K562 (cell line): Measurements from ENCODE around the gene GCG. TPM values are rescaled to one million over a fixed set of nuclear protein-coding genes. Genes with fewer than 3 reads are reported as not detected.

Experiments used
- ATAC-seq: fragments of 200-7000 bp; cut with Tn5 transposase; 3 replicates; pipeline ENCODE4 v1.9.1; 2020; ENCODE audit warnings: moderate library complexity
- BruUV-seq: library from RNA; stranded (reverse); fragments of 400-500 nt; replicated peaks from 2 replicates; lab custom pipeline; 2021; lab: Mats Ljungman, UMichigan
- CTCF ChIA-PET: fragments of 300-600 bp; formaldehyde crosslinking; extraction: SDS; loops from one replicate; lab custom pipeline; 2021; ENCODE audit warnings: low intra/inter-chr PET ratio; lab: Yijun Ruan, JAX
- POLR2A ChIA-PET: fragments of 300-600, 350-650 bp; sonication (Branson Sonifier 250); formaldehyde crosslinking; extraction: SDS; loops from one replicate; lab custom pipeline; 2021; ENCODE audit warnings: antibody characterized with exemption, inconsistent platforms; lab: Yijun Ruan, JAX
- DNase-seq, 4 experiments: peaks; one replicate each; pipeline versions ENCODE4 v3.0.0 to v3.0.0-alpha.2; 2011 to 2018; ENCODE audit warnings: low spot score in 3 of 4, mixed read lengths in 3 of 4; ENCODE audit errors: extremely low read depth in 1 of 4
- FAIRE-seq: peaks from 2 replicates; lab custom pipeline; 2011; peaks lifted over from hg19 to GRCh38; lab: Jason Lieb, UNC
- H2AFZ ChIP-seq: 2 replicates; pipeline ENCODE4 v1.6.0; 2011; ENCODE audit warnings: low read depth, low read length, control low read depth, inconsistent platforms
- H3K27ac ChIP-seq: fragments of 200-600 bp; 3 replicates; pipeline ENCODE4 v1.8.0; 2011; ENCODE audit warnings: low read depth, mild to moderate bottlenecking, control low read depth, inconsistent platforms, low read length, moderate library complexity, mixed read lengths; ENCODE audit errors: extremely low read depth
- H3K27me3 ChIP-seq, 2 experiments: fragments of 300-600 bp in 1 of 2; 2 replicates in 1 of 2; 3 replicates in 1 of 2; pipeline versions ENCODE4 v1.6.0 to v1.8.0; 2011; ENCODE audit warnings: inconsistent platforms in 2 of 2, low read length in 2 of 2, mild to moderate bottlenecking in 1 of 2, mixed read lengths in 1 of 2, moderate library complexity in 1 of 2; ENCODE audit not compliant: control insufficient read depth in 2 of 2, insufficient read depth in 2 of 2
- H3K36me3 ChIP-seq: fragments of 300-600 bp; 3 replicates; pipeline ENCODE4 v1.8.0; 2011; ENCODE audit warnings: mild to moderate bottlenecking, low read length, inconsistent platforms; ENCODE audit not compliant: control insufficient read depth, insufficient read depth
- H3K4me1 ChIP-seq, 2 experiments: fragments of 200-600 bp in 1 of 2; replicated peaks in 1 of 2; 2 replicates in 1 of 2; 3 replicates in 1 of 2; pipeline versions ENCODE4 v1.5.1 to v1.8.0; 2011; ENCODE audit warnings: inconsistent platforms in 2 of 2, low read length in 2 of 2, mild to moderate bottlenecking in 1 of 2, mixed read lengths in 1 of 2, moderate library complexity in 1 of 2; ENCODE audit not compliant: control insufficient read depth in 2 of 2, insufficient read depth in 2 of 2
- H3K4me2 ChIP-seq: 2 replicates; pipeline ENCODE4 v1.6.1; 2011; ENCODE audit warnings: low read length, control low read depth, inconsistent platforms, mixed read lengths; ENCODE audit not compliant: insufficient read depth
- H3K4me3 ChIP-seq: fragments of 200-600 bp; sonication (generic), shearing (Covaris generic); 2 replicates; pipeline ENCODE4 v1.5.1; 2016; ENCODE audit warnings: control low read depth, inconsistent platforms
- H3K79me2 ChIP-seq: fragments of 200-600 bp; 3 replicates; pipeline ENCODE4 v1.8.0; 2011; ENCODE audit warnings: low read length, inconsistent platforms; ENCODE audit not compliant: control insufficient read depth, insufficient read depth
- H3K9ac ChIP-seq, 2 experiments: 2 replicates each; pipeline versions ENCODE4 v1.6.0 to v1.6.1; 2011; ENCODE audit warnings: low read depth in 2 of 2, low read length in 2 of 2, control low read depth in 1 of 2, inconsistent platforms in 1 of 2, mild to moderate bottlenecking in 1 of 2, mixed read lengths in 1 of 2; ENCODE audit not compliant: insufficient read depth in 1 of 2
- H3K9me1 ChIP-seq: one replicate; pipeline ENCODE4 v1.6.0; 2011; ENCODE audit warnings: inconsistent platforms, mild to moderate bottlenecking, low read length, moderate library complexity; ENCODE audit not compliant: control insufficient read depth, insufficient read depth
- H3K9me3 ChIP-seq: replicated peaks from 2 replicates; pipeline ENCODE4 v1.5.1; 2011; ENCODE audit warnings: low read depth, low read length, inconsistent platforms; ENCODE audit not compliant: control insufficient read depth, insufficient read depth
- H4K20me1 ChIP-seq: replicated peaks from 2 replicates; pipeline ENCODE4 v1.6.1; 2011; ENCODE audit warnings: low read length, inconsistent platforms, mixed read lengths; ENCODE audit not compliant: control insufficient read depth, insufficient read depth
- BHLHE40 ChIP-seq: IDR thresholded peaks from 2 replicates; pipeline ENCODE4 v1.6.1; 2011; ENCODE audit warnings: low read length, improper control_type of control experiment
- FUS ChIP-seq: fragments of 200-400 bp; formaldehyde crosslinking; optimal IDR thresholded peaks from 2 replicates; pipeline ENCODE3; 2017; ENCODE audit warnings: low read depth, low read length
- LEF1 ChIP-seq: fragments of 450-650 bp; IDR thresholded peaks from 2 replicates; pipeline ENCODE4 v1.6.1; 2016; ENCODE audit warnings: mild to moderate bottlenecking
- MAZ ChIP-seq, 2 experiments: fragments of 450-650 bp in 1 of 2; sonication (generic) in 1 of 2; formaldehyde crosslinking; IDR thresholded peaks in 1 of 2; conservative IDR thresholded peaks in 1 of 2; 2 replicates each; pipeline versions ENCODE4 v1.4.0 to v1.5.0; 2020; ENCODE audit warnings: mild to moderate bottlenecking in 1 of 2, missing genetic modification reagents in 1 of 2
- RCOR1 ChIP-seq, 2 experiments: IDR thresholded peaks; 2 replicates each; pipeline ENCODE4 v1.6.1; 2012; ENCODE audit warnings: low read depth in 2 of 2, low read length in 2 of 2, borderline replicate concordance in 1 of 2, improper control_type of control experiment in 1 of 2
- RHOXF2B ChIP-seq: fragments of 250-450 bp; sonication (Bioruptor Pico); conservative IDR thresholded peaks from 2 replicates; pipeline ENCODE4 v1.5.1; 2021
- ZNF184 ChIP-seq: sonication (generic); formaldehyde crosslinking; IDR thresholded peaks from 2 replicates; pipeline ENCODE4 v1.5.0; 2020; ENCODE audit warnings: missing genetic modification reagents
- WGBS: fragments of 100-300 bp; shearing (Covaris generic); methylation state at CpG from one replicate; pipeline ENCODE4 v1.1.6; 2016; ENCODE audit warnings: low coverage, mixed read lengths; ENCODE audit not compliant: insufficient coverage; ENCODE audit errors: missing lambda C conversion rate; 5-methylcytosine and 5-hydroxymethylcytosine counted together
- in situ Hi-C: fragments of 300-500 bp; cut with MboI; formaldehyde crosslinking; loops from 4 replicates; pipeline ENCODE4 v1.15.0; 2018; ENCODE audit warnings: inconsistent platforms, mixed read lengths
- intact Hi-C: fragments of 100-400 bp; cut with micrococcal nuclease; formaldehyde crosslinking; loops from 2 replicates; pipeline ENCODE4 v1.14.2; 2022
- polyA plus RNA-seq, 8 experiments: library from polyadenylated mRNA; depleted of rRNA in 4 of 8; stranded (reverse) in 5 of 8; unstranded in 3 of 8; fragments of >200 nt; fragmentation: Nextera tagmentation in 2 of 8; fragmentation: Illumina TruSeq in 1 of 8; extraction: Ambion mirVana in 2 of 8; extraction: Trizol in 1 of 8; gene quantifications; 2 replicates each; pipeline versions ENCODE4 v1.2.1 to v1.2.3, GENCODE V29; 2011 to 2014; ENCODE audit warnings: inconsistent platforms in 1 of 8, missing spikeins in 1 of 8
- total RNA-seq, 7 experiments: library from RNA; depleted of rRNA in 6 of 7; stranded (reverse); fragments of >200 nt in 6 of 7; fragmentation: Illumina TruSeq in 2 of 7; extraction: Trizol in 2 of 7; gene quantifications; 2 replicates each; pipeline versions ENCODE4 v1.2.1 to v1.2.3, GENCODE V29; 2011 to 2021; ENCODE audit warnings: low replicate concordance in 1 of 7
- TF ChIP-seq, protein P1 (sequence below): sonication (generic); formaldehyde crosslinking; IDR thresholded peaks from 2 replicates; pipeline ENCODE4 v1.8.1; 2022; ENCODE audit warnings: missing genetic modification reagents

The GCG gene
- total and polyA plus RNA-seq, 9 of the 15 experiments (the other 6 are each of a cell fraction or from before 2014, with no cell fraction given), result not detected

DNA sequence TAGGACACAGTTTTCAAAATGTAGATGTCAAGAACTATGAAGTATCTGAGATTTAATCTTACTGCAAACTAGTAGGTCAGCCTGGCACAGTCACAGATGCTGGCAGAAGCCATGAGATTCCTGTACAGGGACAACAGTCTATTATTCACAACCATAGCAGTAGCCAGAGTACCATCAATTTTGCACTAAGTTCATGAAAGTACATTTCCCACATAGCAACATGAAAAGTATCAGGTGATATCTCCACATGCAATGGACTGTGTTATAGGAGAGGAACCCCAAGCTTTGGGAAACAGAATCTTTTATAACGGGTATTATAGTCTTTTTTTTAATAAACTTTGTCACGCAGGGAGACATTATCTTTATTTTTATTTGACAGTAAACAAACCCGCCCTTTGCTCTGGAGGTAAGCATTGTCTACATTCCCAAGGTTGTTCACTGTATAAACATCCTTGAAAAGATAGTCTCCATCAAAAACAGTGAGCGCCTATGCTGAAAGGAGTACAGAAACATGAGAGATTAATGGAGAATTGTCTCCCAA, 44.6 kb downstream of the GCG start:
- ChIA-PET CTCF (no interaction called here), POLR2A (no interaction called here)
- no peak for ATAC-seq
- TF ChIP-seq LEF1, result no peak
- no peak for TF ChIP-seq RHOXF2B
- TF ChIP-seq MAZ (CRISPR knock-in tag; conservative IDR thresholded peaks at IDR 0.05 in 1 of 2, IDR thresholded peaks at IDR 0.05 in 1 of 2), result no peak
- TF ChIP-seq ZNF184 (CRISPR knock-in tag), result no peak
- no peak for TF ChIP-seq BHLHE40
- TF ChIP-seq, protein P1, sequence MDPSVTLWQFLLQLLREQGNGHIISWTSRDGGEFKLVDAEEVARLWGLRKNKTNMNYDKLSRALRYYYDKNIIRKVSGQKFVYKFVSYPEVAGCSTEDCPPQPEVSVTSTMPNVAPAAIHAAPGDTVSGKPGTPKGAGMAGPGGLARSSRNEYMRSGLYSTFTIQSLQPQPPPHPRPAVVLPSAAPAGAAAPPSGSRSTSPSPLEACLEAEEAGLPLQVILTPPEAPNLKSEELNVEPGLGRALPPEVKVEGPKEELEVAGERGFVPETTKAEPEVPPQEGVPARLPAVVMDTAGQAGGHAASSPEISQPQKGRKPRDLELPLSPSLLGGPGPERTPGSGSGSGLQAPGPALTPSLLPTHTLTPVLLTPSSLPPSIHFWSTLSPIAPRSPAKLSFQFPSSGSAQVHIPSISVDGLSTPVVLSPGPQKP (CRISPR knock-in tag), result no peak
- TF ChIP-seq FUS, result no peak
- TF ChIP-seq RCOR1 (IDR thresholded peaks at IDR 0.05; ENCODE audit: borderline replicate concordance in 1 of 2, low read depth in 2 of 2, low read length in 2 of 2), result no peak
- intact Hi-C loops, result no loop called here
- Histone ChIP-seq H3K4me2 (no peak overlapping the region), H3K4me1 (no peaks in the 10 kb centered on the region), H3K79me2 (no peaks in the 10 kb centered on the region), H3K9ac (no peak overlapping the region), H2AFZ (no peak overlapping the region), H4K20me1 (no peaks in the 10 kb centered on the region), H3K9me3 (no peaks in the 10 kb centered on the region), H3K4me3 (no peak overlapping the region), H3K27ac (no peak overlapping the region), H3K9me1 (no peaks in the 10 kb centered on the region), H3K27me3 (no peaks in the 10 kb centered on the region), H3K36me3 (no peaks in the 10 kb centered on the region)
- WGBS, result 0% methylated on average over 4 of the region's 4 CpGs
- no peak for DNase-seq
- no TSS peak for BruUV-seq
- no peak for FAIRE-seq
- in situ Hi-C loops, result no loop called here
